LHCN-M2 (cell line): ENCODE results near the gene ADPRH. TPM values are rescaled to one million over a fixed set of nuclear protein-coding genes. Genes with fewer than 3 reads are reported as not detected.
A peak's percentile ranks its signal among the peaks of the same experiment; 100 is the strongest.

Source experiments
- DNase-seq: peaks from one replicate; pipeline ENCODE4 v3.0.0-alpha.2; 2012; ENCODE audit warnings: low read depth
- total RNA-seq: library from RNA; depleted of rRNA; stranded (reverse); fragments of >200 nt; gene quantifications from 2 replicates; pipeline ENCODE4 v1.2.3, GENCODE V29; 2014; rRNA removed

ADPRH gene
- total RNA-seq, 1 experiment from 2014 or later, result 13.3 TPM

GRCh38 chr3:119628816-119629445 lies 49.6 kb downstream of the ADPRH start:
- no peak for DNase-seq

GRCh38 chr3:119630128-119630879 lies 51.0 kb downstream of the ADPRH start:
- peak; percentile 46 for DNase-seq

- DNase-seq, result no peak
Measured at GRCh38 chr3:119630880-119631329, 51.6 kb downstream of the ADPRH start.

- DNase-seq, result no peak
Measured at GRCh38 chr3:119631516-119631915, 52.2 kb downstream of the ADPRH start.

GRCh38 chr3:119632216-119632615 lies 52.9 kb downstream of the ADPRH start:
- no peak for DNase-seq

GRCh38 chr3:119632829-119633228 lies 53.5 kb downstream of the ADPRH start:
- no peak for DNase-seq

GRCh38 chr3:119635719-119636118 lies 56.4 kb downstream of the ADPRH start:
- no peak for DNase-seq

- peak; percentile 67 for DNase-seq
Measured at GRCh38 chr3:119636249-119636648, 57.0 kb downstream of the ADPRH start.

- no peak for DNase-seq
Measured at GRCh38 chr3:119636891-119637611, 57.8 kb downstream of the ADPRH start.

- DNase-seq, result peak; percentile 95
Measured at GRCh38 chr3:119637679-119638477, 58.6 kb downstream of the ADPRH start.

Other genes starting within 250 kb of the ADPRH start
- 34.3 and 39.7 TPM in 2 replicates for gene TMEM39A, start 115.9 kb upstream of the ADPRH start, total RNA-seq
- gene POGLUT1, start 110.5 kb upstream of the ADPRH start, total RNA-seq, result 17.9 and 19.1 TPM in 2 replicates
- gene TIMMDC1, start 80.9 kb upstream of the ADPRH start, total RNA-seq, result 61.1 and 63.0 TPM in 2 replicates
- not detected in 2 replicates for gene CD80, start 19.9 kb upstream of the ADPRH start, total RNA-seq
- 0.13 TPM in 1 of 2 replicates, not detected in the other for gene PLA1A, start 18.4 kb downstream of the ADPRH start, total RNA-seq
- gene POPDC2, start 81.1 kb downstream of the ADPRH start, total RNA-seq, result 1.1 TPM in 1 of 2 replicates, not detected in the other
- 15.1 and 24.2 TPM in 2 replicates for gene COX17, start 97.9 kb downstream of the ADPRH start, total RNA-seq
- gene CFAP91, start 123.5 kb downstream of the ADPRH start, total RNA-seq, result 0.19 and 1.3 TPM in 2 replicates
- not detected in 2 replicates for gene NR1I2, start 202.6 kb downstream of the ADPRH start, total RNA-seq